HAP-1 (cell line): Measurements from ENCODE around the gene CORO7.

Experiments used
- DNase-seq, 2 experiments: peaks; one replicate each; pipeline ENCODE4 v3.0.0-alpha.2; 2016 to 2020; ENCODE audit warnings: low spot score in 2 of 2
- H3K27me3 ChIP-seq: fragments of 250-450 bp; sonication (Bioruptor Pico); 2 replicates; pipeline ENCODE4 v1.5.1; 2020; ENCODE audit warnings: low read depth, mild to moderate bottlenecking, moderate library complexity
- H3K36me3 ChIP-seq: fragments of 250-450 bp; sonication (Bioruptor Pico); replicated peaks from 2 replicates; pipeline ENCODE4 v1.5.1; 2020; ENCODE audit warnings: mild to moderate bottlenecking
- H3K4me1 ChIP-seq: fragments of 250-450 bp; sonication (Bioruptor Pico); 2 replicates; pipeline ENCODE4 v1.5.1; 2020; ENCODE audit warnings: mild to moderate bottlenecking
- H3K4me3 ChIP-seq: fragments of 250-450 bp; sonication (Bioruptor Pico); 2 replicates; pipeline ENCODE4 v1.5.1; 2020; ENCODE audit warnings: mild to moderate bottlenecking, moderate library complexity
- H3K9me3 ChIP-seq: fragments of 250-450 bp; sonication (Bioruptor Pico); 2 replicates; pipeline ENCODE4 v1.5.1; 2020; ENCODE audit warnings: mild to moderate bottlenecking, moderate library complexity
- in situ Hi-C: fragments of 300-500 bp; cut with MboI; formaldehyde crosslinking; loops from 3 replicates; pipeline ENCODE4 v1.14.3; 2020; ENCODE audit warnings: low sequenced_read_pairs, inconsistent platforms, mixed read lengths

Gene CORO7

GRCh38 chr16:4388271-4389021 lies 27.9 kb downstream of the CORO7 start:
- no peak overlapping the region for H3K4me3 ChIP-seq
- H3K9me3 ChIP-seq, result no peaks in the 10 kb centered on the region
- in situ Hi-C loops, result no loop called here
- no peaks in the 10 kb centered on the region for H3K27me3 ChIP-seq
- DNase-seq, result no peak
- H3K4me1 ChIP-seq, result no peaks in the 10 kb centered on the region
- H3K36me3 ChIP-seq, result peaks cover 9% of the 10 kb centered on the region

- no peak overlapping the region for H3K4me3 ChIP-seq
- H3K4me1 ChIP-seq, result no peaks in the 10 kb centered on the region
- no peaks in the 10 kb centered on the region for H3K27me3 ChIP-seq
- DNase-seq, result no peak
- H3K36me3 ChIP-seq, result peaks cover 9% of the 10 kb centered on the region
- in situ Hi-C loops, result no loop called here
- no peaks in the 10 kb centered on the region for H3K9me3 ChIP-seq
Observed at GRCh38 chr16:4387781-4388180, 28.6 kb downstream of the CORO7 start.

- no peak for DNase-seq
- no peaks in the 10 kb centered on the region for H3K4me1 ChIP-seq
- no peak overlapping the region for H3K4me3 ChIP-seq
- in situ Hi-C loops, result no loop called here
- H3K27me3 ChIP-seq, result no peaks in the 10 kb centered on the region
- peaks cover 9% of the 10 kb centered on the region; the same call in 1 of the 2 replicates for H3K36me3 ChIP-seq
- H3K9me3 ChIP-seq, result no peaks in the 10 kb centered on the region
Observed at GRCh38 chr16:4386951-4387565, 29.3 kb downstream of the CORO7 start.

- Histone ChIP-seq H3K27me3 (no peaks in the 10 kb centered on the region), H3K4me3 (no peak overlapping the region), H3K36me3 (peaks cover 9% of the 10 kb centered on the region; the same call in 1 of the 2 replicates), H3K4me1 (no peaks in the 10 kb centered on the region), H3K9me3 (no peaks in the 10 kb centered on the region)
- in situ Hi-C loops, result no loop called here
- no peak for DNase-seq
Observed at GRCh38 chr16:4386451-4386805, 30.0 kb downstream of the CORO7 start.

GRCh38 chr16:4385789-4386450 lies 30.5 kb downstream of the CORO7 start:
- Histone ChIP-seq H3K27me3 (no peaks in the 10 kb centered on the region), H3K36me3 (peaks cover 9% of the 10 kb centered on the region; the same call in 1 of the 2 replicates), H3K4me3 (no peak overlapping the region), H3K9me3 (no peaks in the 10 kb centered on the region), H3K4me1 (no peaks in the 10 kb centered on the region)
- in situ Hi-C loops, result no loop called here
- no peak for DNase-seq

DNA sequence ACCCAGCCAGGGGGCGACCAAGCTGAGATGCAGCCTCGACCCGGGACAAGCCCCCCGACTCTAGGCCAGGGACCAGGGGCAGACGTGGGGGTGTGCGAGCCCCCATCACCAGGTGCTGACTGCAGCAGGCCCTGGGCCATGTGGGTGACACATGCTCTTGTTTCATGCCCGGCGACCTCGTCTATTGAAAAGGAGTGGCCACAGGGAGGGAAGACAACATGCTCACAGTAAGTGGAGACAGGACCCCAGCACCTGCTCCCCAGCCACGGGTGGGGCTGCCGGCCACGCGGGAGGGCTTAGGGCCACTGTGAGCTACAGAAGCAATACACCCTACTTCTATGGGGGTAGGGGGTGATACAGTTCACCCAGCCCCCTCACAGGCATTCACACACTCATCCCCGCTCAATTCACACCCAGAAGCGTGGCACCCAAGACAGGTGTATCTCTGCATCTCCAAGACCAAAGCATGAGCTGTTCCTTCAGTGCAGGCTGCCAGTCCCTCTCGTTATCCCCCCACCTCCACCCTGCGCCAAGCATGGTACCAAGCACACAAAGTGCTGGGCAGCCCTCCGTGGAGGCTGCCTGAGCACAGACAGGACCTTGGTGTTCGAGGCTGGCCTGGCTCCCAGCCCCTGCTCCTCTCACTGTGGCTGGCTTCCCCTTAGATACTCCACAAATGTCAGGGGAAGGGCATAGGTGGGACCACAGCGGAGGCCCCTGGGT lies 31.2 kb downstream of the CORO7 start:
- Histone ChIP-seq H3K27me3 (no peaks in the 10 kb centered on the region), H3K36me3 (peaks cover 9% of the 10 kb centered on the region; the same call in 1 of the 2 replicates), H3K4me3 (no peak overlapping the region), H3K9me3 (no peaks in the 10 kb centered on the region), H3K4me1 (no peaks in the 10 kb centered on the region)
- in situ Hi-C loops, result no loop called here
- DNase-seq, result no peak

GRCh38 chr16:4384509-4384942 lies 31.9 kb downstream of the CORO7 start:
- no peak overlapping the region for H3K4me3 ChIP-seq
- in situ Hi-C loops, result no loop called here
- H3K27me3 ChIP-seq, result no peaks in the 10 kb centered on the region
- peaks cover 9% of the 10 kb centered on the region; the same call in 1 of the 2 replicates for H3K36me3 ChIP-seq
- no peaks in the 10 kb centered on the region for H3K9me3 ChIP-seq
- H3K4me1 ChIP-seq, result no peaks in the 10 kb centered on the region
- DNase-seq, result no peak

- Histone ChIP-seq H3K4me3 (no peak overlapping the region), H3K27me3 (no peaks in the 10 kb centered on the region), H3K36me3 (peaks cover 9% of the 10 kb centered on the region; the same call in 1 of the 2 replicates), H3K4me1 (no peaks in the 10 kb centered on the region), H3K9me3 (no peaks in the 10 kb centered on the region)
- no peak for DNase-seq
- in situ Hi-C loops, result no loop called here
Observed at GRCh38 chr16:4383591-4384444, 32.6 kb downstream of the CORO7 start.

- no peaks in the 10 kb centered on the region for H3K4me1 ChIP-seq
- no peak for DNase-seq
- in situ Hi-C loops, result no loop called here
- H3K4me3 ChIP-seq, result no peak overlapping the region
- H3K9me3 ChIP-seq, result no peaks in the 10 kb centered on the region
- peaks cover 3% of the 10 kb centered on the region; the same call in 1 of the 2 replicates for H3K36me3 ChIP-seq
- no peaks in the 10 kb centered on the region for H3K27me3 ChIP-seq
Observed at GRCh38 chr16:4382795-4383357, 33.5 kb downstream of the CORO7 start.

DNA sequence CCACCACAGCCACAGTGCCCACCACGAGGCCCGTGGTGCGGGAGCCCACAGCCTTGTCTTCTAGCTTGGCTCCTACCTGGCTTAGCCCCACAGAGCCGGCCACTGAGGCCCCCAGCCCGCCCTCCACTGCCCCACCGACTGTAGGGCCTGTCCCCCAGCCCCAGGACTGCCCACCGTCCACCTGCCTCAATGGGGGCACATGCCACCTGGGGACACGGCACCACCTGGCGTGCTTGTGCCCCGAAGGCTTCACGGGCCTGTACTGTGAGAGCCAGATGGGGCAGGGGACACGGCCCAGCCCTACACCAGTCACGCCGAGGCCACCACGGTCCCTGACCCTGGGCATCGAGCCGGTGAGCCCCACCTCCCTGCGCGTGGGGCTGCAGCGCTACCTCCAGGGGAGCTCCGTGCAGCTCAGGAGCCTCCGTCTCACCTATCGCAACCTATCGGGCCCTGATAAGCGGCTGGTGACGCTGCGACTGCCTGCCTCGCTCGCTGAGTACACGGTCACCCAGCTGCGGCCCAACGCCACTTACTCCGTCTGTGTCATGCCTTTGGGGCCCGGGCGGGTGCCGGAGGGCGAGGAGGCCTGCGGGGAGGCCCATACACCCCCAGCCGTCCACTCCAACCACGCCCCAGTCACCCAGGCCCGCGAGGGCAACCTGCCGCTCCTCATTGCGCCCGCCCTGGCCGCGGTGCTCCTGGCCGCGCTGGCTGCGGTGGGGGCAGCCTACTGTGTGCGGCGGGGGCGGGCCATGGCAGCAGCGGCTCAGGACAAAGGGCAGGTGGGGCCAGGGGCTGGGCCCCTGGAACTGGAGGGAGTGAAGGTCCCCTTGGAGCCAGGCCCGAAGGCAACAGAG lies 34.2 kb downstream of the CORO7 start:
- H3K4me3 ChIP-seq, result no peak overlapping the region
- no peaks in the 10 kb centered on the region for H3K9me3 ChIP-seq
- H3K4me1 ChIP-seq, result no peaks in the 10 kb centered on the region
- DNase-seq, result no peak
- in situ Hi-C loops, result no loop called here
- H3K27me3 ChIP-seq, result no peaks in the 10 kb centered on the region
- H3K36me3 ChIP-seq, result no peaks in the 10 kb centered on the region

DNA sequence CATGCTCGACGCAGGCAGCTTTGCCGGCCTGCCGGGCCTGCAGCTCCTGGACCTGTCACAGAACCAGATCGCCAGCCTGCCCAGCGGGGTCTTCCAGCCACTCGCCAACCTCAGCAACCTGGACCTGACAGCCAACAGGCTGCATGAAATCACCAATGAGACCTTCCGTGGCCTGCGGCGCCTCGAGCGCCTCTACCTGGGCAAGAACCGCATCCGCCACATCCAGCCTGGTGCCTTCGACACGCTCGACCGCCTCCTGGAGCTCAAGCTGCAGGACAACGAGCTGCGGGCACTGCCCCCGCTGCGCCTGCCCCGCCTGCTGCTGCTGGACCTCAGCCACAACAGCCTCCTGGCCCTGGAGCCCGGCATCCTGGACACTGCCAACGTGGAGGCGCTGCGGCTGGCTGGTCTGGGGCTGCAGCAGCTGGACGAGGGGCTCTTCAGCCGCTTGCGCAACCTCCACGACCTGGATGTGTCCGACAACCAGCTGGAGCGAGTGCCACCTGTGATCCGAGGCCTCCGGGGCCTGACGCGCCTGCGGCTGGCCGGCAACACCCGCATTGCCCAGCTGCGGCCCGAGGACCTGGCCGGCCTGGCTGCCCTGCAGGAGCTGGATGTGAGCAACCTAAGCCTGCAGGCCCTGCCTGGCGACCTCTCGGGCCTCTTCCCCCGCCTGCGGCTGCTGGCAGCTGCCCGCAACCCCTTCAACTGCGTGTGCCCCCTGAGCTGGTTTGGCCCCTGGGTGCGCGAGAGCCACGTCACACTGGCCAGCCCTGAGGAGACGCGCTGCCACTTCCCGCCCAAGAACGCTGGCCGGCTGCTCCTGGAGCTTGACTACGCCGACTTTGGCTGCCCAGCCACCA lies 35.1 kb downstream of the CORO7 start:
- Histone ChIP-seq H3K4me1 (no peaks in the 10 kb centered on the region), H3K36me3 (no peaks in the 10 kb centered on the region), H3K27me3 (no peaks in the 10 kb centered on the region), H3K9me3 (no peaks in the 10 kb centered on the region), H3K4me3 (no peak overlapping the region)
- no peak for DNase-seq
- in situ Hi-C loops, result no loop called here
